ENCODE results near the gene RABEPK. TPM values are rescaled to one million over a fixed set of nuclear protein-coding genes. Genes with fewer than 3 reads are reported as not detected.

Gene RABEPK
- total and polyA plus RNA-seq, 10 of the 15 experiments (the other 5 are each of a cell fraction or from before 2014, with no cell fraction given): 26.9 to 59.8 (median 39.4) TPM

DNA sequence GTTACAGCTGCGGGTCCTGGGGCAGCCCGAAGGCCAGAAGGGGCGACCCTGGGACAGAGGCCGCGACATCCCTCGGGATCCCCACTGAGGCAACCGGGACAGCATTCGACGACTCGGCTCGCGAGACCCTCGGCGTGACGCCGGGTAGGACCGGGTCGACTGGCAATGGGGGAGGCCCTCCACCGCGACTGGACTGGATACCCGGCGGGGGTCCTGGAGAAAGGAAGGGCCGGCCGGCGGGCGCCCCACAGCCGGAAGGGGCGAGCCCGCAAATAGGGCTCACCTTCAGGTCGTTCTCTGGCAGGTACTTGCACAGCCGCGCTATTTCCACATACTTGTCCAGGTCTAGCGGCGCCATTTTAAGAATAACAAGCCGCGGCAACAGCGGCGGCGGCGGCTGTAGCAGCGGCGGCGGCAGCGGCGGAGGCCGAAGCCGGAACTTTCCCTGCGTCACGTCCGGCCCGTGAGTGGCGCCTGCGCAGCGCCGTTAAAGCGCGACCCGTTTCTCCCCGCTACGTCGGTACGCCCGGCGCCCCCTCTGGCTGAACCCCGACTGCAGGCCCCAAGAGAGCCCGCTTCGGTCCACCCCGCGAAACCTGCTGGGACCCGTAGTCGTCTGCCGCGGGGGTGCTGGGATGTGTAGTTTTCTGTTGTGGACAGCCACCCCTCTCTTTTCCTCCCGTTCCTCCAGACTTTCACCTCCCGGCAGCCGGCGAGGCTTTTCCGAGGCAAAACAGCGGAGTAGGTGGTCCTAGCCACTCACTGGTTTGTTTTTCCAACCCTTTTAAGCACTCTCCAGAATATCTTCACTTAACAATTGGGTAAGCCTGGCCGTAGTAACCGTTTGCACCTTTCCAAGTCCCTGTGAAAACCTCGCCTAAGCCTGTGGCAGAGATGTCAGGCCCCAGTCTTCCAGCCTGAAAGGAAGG lies 10.7 kb upstream of the RABEPK start, which contains the start of gene PPP6C (continued):
- TF ChIP-seq, protein P1, sequence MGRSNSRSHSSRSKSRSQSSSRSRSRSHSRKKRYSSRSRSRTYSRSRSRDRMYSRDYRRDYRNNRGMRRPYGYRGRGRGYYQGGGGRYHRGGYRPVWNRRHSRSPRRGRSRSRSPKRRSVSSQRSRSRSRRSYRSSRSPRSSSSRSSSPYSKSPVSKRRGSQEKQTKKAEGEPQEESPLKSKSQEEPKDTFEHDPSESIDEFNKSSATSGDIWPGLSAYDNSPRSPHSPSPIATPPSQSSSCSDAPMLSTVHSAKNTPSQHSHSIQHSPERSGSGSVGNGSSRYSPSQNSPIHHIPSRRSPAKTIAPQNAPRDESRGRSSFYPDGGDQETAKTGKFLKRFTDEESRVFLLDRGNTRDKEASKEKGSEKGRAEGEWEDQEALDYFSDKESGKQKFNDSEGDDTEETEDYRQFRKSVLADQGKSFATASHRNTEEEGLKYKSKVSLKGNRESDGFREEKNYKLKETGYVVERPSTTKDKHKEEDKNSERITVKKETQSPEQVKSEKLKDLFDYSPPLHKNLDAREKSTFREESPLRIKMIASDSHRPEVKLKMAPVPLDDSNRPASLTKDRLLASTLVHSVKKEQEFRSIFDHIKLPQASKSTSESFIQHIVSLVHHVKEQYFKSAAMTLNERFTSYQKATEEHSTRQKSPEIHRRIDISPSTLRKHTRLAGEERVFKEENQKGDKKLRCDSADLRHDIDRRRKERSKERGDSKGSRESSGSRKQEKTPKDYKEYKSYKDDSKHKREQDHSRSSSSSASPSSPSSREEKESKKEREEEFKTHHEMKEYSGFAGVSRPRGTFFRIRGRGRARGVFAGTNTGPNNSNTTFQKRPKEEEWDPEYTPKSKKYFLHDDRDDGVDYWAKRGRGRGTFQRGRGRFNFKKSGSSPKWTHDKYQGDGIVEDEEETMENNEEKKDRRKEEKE (IDR thresholded peaks at IDR 0.05): no peak
- peak; percentile 81 for TF ChIP-seq RELA (IDR thresholded peaks at IDR 0.05; ENCODE audit: borderline replicate concordance, partially characterized antibody)
- peak; percentile 58; the same call in 1 of the 2 replicates for TF ChIP-seq TBL1XR1 (IDR thresholded peaks at IDR 0.05; ENCODE audit: low read depth, low read length)
- peak; percentile 35; the same call in 1 of the 2 replicates for TF ChIP-seq ATF7 (IDR thresholded peaks at IDR 0.05; ENCODE audit: low read depth)
- peak; percentile 75 for TF ChIP-seq POLR2A (IDR thresholded peaks at IDR 0.05; ENCODE audit: low read depth, low read length)
- TF ChIP-seq PML (IDR thresholded peaks at IDR 0.05; ENCODE audit: low read length): peak; percentile 71; the same call in 1 of the 2 replicates
- TF ChIP-seq SRF (IDR thresholded peaks at IDR 0.05; ENCODE audit: low read depth in 2 of 2, low read length in 2 of 2): peak in 1 of 2 experiments; percentile 62; a peak in 2 of 4 replicates
- TF ChIP-seq ZNF207 (IDR thresholded peaks at IDR 0.05; ENCODE audit: borderline replicate concordance): peak; percentile 83; the same call in 1 of the 2 replicates
- peak; percentile 72; the same call in 1 of the 2 replicates for TF ChIP-seq LARP7 (IDR thresholded peaks at IDR 0.05)
- TF ChIP-seq, protein P2, sequence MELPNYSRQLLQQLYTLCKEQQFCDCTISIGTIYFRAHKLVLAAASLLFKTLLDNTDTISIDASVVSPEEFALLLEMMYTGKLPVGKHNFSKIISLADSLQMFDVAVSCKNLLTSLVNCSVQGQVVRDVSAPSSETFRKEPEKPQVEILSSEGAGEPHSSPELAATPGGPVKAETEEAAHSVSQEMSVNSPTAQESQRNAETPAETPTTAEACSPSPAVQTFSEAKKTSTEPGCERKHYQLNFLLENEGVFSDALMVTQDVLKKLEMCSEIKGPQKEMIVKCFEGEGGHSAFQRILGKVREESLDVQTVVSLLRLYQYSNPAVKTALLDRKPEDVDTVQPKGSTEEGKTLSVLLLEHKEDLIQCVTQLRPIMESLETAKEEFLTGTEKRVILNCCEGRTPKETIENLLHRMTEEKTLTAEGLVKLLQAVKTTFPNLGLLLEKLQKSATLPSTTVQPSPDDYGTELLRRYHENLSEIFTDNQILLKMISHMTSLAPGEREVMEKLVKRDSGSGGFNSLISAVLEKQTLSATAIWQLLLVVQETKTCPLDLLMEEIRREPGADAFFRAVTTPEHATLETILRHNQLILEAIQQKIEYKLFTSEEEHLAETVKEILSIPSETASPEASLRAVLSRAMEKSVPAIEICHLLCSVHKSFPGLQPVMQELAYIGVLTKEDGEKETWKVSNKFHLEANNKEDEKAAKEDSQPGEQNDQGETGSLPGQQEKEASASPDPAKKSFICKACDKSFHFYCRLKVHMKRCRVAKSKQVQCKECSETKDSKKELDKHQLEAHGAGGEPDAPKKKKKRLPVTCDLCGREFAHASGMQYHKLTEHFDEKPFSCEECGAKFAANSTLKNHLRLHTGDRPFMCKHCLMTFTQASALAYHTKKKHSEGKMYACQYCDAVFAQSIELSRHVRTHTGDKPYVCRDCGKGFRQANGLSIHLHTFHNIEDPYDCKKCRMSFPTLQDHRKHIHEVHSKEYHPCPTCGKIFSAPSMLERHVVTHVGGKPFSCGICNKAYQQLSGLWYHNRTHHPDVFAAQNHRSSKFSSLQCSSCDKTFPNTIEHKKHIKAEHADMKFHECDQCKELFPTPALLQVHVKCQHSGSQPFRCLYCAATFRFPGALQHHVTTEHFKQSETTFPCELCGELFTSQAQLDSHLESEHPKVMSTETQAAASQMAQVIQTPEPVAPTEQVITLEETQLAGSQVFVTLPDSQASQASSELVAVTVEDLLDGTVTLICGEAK (IDR thresholded peaks at IDR 0.05; ENCODE audit: borderline replicate concordance): peak; percentile 85
- peak; percentile 51; the same call in 1 of the 2 replicates for TF ChIP-seq STAT1 (conservative IDR thresholded peaks at IDR 0.05)
- no peak for TF ChIP-seq MTA3 (IDR thresholded peaks at IDR 0.05; ENCODE audit: borderline replicate concordance, low read length)
- TF ChIP-seq HDAC6 (IDR thresholded peaks at IDR 0.05; ENCODE audit: unreplicated experiment): no peak
- TF ChIP-seq, protein P3, sequence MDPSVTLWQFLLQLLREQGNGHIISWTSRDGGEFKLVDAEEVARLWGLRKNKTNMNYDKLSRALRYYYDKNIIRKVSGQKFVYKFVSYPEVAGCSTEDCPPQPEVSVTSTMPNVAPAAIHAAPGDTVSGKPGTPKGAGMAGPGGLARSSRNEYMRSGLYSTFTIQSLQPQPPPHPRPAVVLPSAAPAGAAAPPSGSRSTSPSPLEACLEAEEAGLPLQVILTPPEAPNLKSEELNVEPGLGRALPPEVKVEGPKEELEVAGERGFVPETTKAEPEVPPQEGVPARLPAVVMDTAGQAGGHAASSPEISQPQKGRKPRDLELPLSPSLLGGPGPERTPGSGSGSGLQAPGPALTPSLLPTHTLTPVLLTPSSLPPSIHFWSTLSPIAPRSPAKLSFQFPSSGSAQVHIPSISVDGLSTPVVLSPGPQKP (IDR thresholded peaks at IDR 0.05; ENCODE audit: low read depth, low read length): 0 out of 2 replicates have a peak, but pooled peaks have one; percentile 55
- TF ChIP-seq, protein P4, sequence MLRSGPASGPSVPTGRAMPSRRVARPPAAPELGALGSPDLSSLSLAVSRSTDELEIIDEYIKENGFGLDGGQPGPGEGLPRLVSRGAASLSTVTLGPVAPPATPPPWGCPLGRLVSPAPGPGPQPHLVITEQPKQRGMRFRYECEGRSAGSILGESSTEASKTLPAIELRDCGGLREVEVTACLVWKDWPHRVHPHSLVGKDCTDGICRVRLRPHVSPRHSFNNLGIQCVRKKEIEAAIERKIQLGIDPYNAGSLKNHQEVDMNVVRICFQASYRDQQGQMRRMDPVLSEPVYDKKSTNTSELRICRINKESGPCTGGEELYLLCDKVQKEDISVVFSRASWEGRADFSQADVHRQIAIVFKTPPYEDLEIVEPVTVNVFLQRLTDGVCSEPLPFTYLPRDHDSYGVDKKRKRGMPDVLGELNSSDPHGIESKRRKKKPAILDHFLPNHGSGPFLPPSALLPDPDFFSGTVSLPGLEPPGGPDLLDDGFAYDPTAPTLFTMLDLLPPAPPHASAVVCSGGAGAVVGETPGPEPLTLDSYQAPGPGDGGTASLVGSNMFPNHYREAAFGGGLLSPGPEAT (IDR thresholded peaks at IDR 0.05; ENCODE audit: low read depth): peak; percentile 67; the same call in 1 of the 2 replicates
- TF ChIP-seq RAD21 (IDR thresholded peaks at IDR 0.05; ENCODE audit: insufficient read depth, low read depth, low read length): 0 out of 2 replicates have a peak, but pooled peaks have one; percentile 14
